Neural crest cell (in vitro differentiated cells): ENCODE measurements around the gene ALPG. TPM values are rescaled to one million over a fixed set of nuclear protein-coding genes. Genes with fewer than 3 reads are reported as not detected.
"Not testable (repeated sequence)": the region's sequence is repeated elsewhere in the genome, so short reads cannot be mapped to it uniquely, and the experiment has no call there.

Source experiments
- DNase-seq: peaks from one replicate; pipeline ENCODE4 v3.0.0; 2021; ENCODE audit warnings: low read depth, mixed read lengths, low spot score
- H3K27ac Mint-ChIP-seq: one replicate; pipeline ENCODE4 v1.8.0; 2021; ENCODE audit warnings: mild to moderate bottlenecking, mixed read lengths; ENCODE audit not compliant: unreplicated experiment
- H3K27me3 Mint-ChIP-seq: 2 replicates; pipeline ENCODE4 v1.8.0; 2021; ENCODE audit warnings: low read depth, mild to moderate bottlenecking, mixed read lengths
- H3K36me3 Mint-ChIP-seq: 2 replicates; pipeline ENCODE4 v1.8.0; 2021; ENCODE audit warnings: low read depth, mild to moderate bottlenecking, mixed read lengths
- H3K4me1 Mint-ChIP-seq: 2 replicates; pipeline ENCODE4 v1.8.0; 2021; ENCODE audit warnings: mixed read lengths
- H3K4me3 Mint-ChIP-seq: one replicate; pipeline ENCODE4 v1.8.0; 2021; ENCODE audit warnings: mild to moderate bottlenecking, mixed read lengths
- H3K9me3 Mint-ChIP-seq: 2 replicates; pipeline ENCODE4 v1.8.0; 2021; ENCODE audit warnings: mixed read lengths
- total RNA-seq: library from RNA; stranded (reverse); gene quantifications from 2 replicates; pipeline ENCODE4 v1.2.1, GENCODE V29; 2021
- TF ChIP-seq, protein P1 (sequence below): fragments of 200-600 bp; sonication (generic); conservative IDR thresholded peaks from 2 replicates; pipeline ENCODE4 v1.5.0; 2021; ENCODE audit warnings: antibody characterized with exemption, mild to moderate bottlenecking

Gene ALPG
- total RNA-seq, 1 donor from 2014 or later: not detected

DNA sequence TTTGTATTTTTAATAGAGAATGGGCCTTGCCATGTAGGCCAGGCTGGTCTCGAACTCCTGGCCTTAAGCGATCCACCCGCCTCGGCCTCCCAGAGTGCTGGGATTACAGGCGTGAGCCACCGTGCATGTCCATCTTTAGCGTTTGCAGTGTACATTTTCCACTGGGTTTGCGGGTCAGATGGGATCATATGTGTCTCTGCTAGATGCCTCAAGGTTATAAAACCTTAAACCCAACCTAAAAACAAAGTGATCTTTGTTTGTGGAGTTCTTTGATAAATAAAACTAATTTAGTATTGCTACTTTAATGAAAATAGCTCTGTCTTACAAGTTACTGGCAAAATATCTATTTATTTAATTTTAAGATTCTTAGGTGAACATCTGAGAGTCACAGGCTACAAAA, 13.1 kb upstream of the ALPG start:
- Mint-ChIP-seq H3K27me3 (peaks cover 60% of the 10 kb centered on the region), H3K27ac (no peak overlapping the region), H3K36me3 (no peaks in the 10 kb centered on the region), H3K4me1 (no peaks in the 10 kb centered on the region), H3K9me3 (no peaks in the 10 kb centered on the region), H3K4me3 (no peak overlapping the region)
- TF ChIP-seq, protein P1, sequence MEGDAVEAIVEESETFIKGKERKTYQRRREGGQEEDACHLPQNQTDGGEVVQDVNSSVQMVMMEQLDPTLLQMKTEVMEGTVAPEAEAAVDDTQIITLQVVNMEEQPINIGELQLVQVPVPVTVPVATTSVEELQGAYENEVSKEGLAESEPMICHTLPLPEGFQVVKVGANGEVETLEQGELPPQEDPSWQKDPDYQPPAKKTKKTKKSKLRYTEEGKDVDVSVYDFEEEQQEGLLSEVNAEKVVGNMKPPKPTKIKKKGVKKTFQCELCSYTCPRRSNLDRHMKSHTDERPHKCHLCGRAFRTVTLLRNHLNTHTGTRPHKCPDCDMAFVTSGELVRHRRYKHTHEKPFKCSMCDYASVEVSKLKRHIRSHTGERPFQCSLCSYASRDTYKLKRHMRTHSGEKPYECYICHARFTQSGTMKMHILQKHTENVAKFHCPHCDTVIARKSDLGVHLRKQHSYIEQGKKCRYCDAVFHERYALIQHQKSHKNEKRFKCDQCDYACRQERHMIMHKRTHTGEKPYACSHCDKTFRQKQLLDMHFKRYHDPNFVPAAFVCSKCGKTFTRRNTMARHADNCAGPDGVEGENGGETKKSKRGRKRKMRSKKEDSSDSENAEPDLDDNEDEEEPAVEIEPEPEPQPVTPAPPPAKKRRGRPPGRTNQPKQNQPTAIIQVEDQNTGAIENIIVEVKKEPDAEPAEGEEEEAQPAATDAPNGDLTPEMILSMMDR: no peak
- no peak for DNase-seq

DNA sequence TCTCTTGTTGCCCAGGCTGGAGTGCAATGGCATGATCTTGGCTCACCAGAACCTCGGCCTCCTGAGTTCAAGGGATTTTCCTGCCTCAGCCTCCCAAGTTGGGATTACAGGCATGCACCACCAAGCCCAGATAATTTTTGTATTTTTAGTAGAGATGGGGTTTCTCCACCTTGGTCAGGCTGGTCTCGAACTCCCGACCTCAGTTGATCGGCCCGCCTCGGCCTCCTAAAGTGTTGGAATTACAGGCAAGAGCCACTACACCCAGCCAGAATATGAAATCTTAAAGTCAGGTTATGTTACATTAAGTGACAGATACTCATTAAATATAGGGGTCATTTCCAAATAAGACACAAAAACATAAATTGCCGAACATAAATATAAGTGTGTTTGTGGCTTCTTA, 12.2 kb upstream of the ALPG start:
- DNase-seq, H3K4me3 Mint-ChIP-seq, H3K36me3 Mint-ChIP-seq, H3K4me1 Mint-ChIP-seq, H3K9me3 Mint-ChIP-seq, H3K27ac Mint-ChIP-seq: not testable (repeated sequence)
- peaks cover 53% of the 10 kb centered on the region for H3K27me3 Mint-ChIP-seq

DNA sequence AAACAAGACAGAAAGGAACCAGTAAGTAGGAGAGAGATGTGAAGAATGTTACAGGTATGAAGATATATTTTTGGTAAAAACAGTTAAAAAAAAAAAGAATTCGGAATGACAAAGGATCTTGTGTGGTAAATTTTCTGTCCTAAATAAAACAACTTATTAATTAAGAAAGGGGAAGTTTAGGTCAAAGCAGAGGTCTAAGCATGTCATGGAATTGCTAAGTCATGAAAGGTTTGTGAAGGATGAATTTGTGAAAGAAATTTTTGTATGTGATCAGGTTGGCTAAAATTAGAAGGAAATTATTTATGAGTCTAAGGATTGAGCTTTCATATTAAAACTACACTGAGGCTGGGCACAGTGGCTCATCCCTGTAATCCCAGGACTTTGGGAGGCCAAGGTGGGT, 11.1 kb upstream of the ALPG start:
- Mint-ChIP-seq H3K27me3 (peaks cover 46% of the 10 kb centered on the region), H3K27ac (no peak overlapping the region), H3K4me1 (no peaks in the 10 kb centered on the region), H3K9me3 (no peaks in the 10 kb centered on the region), H3K36me3 (no peaks in the 10 kb centered on the region), H3K4me3 (no peak overlapping the region)
- DNase-seq: no peak
- TF ChIP-seq, protein P1: no peak

DNA sequence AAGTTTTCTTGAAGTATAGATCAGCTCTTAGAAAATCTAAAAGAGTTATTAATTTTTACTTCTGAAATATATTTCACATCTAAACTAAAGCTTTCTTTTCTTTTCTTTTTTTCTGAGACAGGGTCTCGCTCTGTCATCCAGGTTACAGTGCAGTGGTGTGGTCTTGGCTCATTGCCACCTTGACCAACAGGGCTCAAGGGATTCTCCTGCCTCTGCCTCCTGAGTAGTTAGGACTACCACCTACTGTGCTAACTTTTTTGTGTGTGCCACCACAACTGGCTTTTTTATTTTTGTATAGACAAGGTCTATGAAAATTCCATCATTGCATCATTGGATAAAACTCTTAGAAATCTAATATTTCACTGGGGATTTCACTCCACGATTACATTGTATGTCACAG, 10.0 kb upstream of the ALPG start:
- no peaks in the 10 kb centered on the region for H3K4me1 Mint-ChIP-seq
- no peak overlapping the region for H3K4me3 Mint-ChIP-seq
- peaks cover 37% of the 10 kb centered on the region for H3K27me3 Mint-ChIP-seq
- no peaks in the 10 kb centered on the region for H3K9me3 Mint-ChIP-seq
- TF ChIP-seq, protein P1: no peak
- no peaks in the 10 kb centered on the region for H3K36me3 Mint-ChIP-seq
- no peak for DNase-seq
- no peak overlapping the region for H3K27ac Mint-ChIP-seq

DNA sequence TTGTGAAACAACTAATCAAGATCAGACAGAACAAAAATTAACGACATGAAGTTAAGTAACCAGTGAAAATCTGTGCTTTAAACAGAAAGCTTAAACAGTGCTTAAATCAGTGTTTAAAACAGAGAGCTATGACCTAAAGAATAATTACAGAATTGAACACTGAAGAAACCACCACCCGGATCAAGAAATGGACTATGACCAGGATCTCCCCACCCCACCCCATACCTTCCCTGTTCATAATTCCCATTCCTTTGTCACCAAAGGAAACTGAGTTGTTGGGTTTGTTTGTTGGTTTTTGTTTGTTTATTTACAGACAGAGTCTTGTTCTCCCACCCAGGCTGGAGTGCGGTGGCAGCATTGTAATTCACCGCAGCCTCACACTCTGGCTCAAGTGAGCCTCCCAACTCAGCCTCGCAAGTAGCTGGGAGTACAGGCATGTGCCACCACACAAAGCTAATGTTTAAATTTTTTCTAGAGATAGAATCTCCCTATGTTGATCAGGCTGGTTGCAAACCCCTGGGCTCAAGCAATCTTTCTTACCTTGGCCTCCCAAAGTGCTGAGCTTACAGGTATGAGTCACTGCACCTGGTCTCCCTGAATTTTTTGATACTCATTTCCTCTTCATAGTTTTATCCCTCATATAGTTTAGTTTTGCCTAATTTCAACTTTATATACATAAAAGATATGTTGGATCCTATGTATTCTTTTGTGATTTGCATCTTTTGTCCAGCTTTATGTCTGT, 8.2 kb upstream of the ALPG start:
- H3K4me1 Mint-ChIP-seq: no peaks in the 10 kb centered on the region
- TF ChIP-seq, protein P1: no peak
- H3K9me3 Mint-ChIP-seq: no peaks in the 10 kb centered on the region
- DNase-seq: no peak
- H3K4me3 Mint-ChIP-seq: no peak overlapping the region
- no peaks in the 10 kb centered on the region for H3K36me3 Mint-ChIP-seq
- H3K27ac Mint-ChIP-seq: no peak overlapping the region
- H3K27me3 Mint-ChIP-seq: peaks cover 29% of the 10 kb centered on the region

DNA sequence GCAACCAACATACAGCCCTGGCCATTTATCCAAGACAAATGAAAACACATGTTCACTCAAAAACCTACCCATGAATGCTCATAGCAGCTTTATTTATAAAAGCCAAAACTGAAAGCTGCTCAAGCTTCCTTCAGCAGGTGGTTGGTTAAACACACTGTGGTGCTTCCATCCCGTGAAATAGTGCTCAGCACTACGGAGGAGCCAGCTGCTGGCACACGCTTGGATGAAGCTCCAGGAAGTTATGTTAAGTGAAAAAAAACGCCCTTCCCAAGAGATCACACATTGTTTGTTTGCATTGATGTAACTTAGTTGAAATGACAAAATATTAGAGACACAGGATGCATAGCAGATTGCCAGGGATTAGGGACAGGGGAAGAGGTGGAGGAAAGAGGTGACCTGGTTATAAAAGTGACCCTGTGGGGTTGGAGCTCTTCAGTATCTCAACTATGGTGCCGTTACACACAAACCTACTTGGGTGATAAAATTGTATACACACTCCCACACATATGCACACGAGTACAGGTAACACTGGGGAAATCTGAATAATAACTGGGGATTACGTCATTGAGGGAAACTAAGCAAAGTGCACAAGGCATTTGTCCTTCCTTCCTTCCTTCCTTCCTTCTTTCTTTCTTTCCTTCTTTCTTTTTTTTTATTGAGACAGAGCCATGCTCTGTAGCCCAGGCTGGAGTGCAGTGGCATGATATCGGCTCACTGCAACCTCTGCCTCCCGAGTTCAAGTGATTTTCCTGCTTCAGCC, 6.2 kb upstream of the ALPG start:
- DNase-seq: no peak
- Mint-ChIP-seq H3K4me1 (no peaks in the 10 kb centered on the region), H3K36me3 (no peaks in the 10 kb centered on the region), H3K27me3 (peaks cover 23% of the 10 kb centered on the region), H3K4me3 (no peak overlapping the region), H3K27ac (no peak overlapping the region), H3K9me3 (no peaks in the 10 kb centered on the region)
- TF ChIP-seq, protein P1: no peak
